Neural progenitor cell (in vitro differentiated cells): ENCODE data around the gene SH3BP5L.

Experiments
- CTCF ChIP-seq: fragments of 200-600 bp; sonication (generic); IDR thresholded peaks from 2 replicates; pipeline ENCODE4 v1.5.1; 2017; ENCODE audit warnings: antibody characterized with exemption, mild to moderate bottlenecking
- EZH2 ChIP-seq: fragments of 200-600 bp; sonication (generic); IDR thresholded peaks from 2 replicates; pipeline ENCODE4 v1.6.1; 2017; ENCODE audit warnings: antibody characterized with exemption, mild to moderate bottlenecking, moderate library complexity

GRCh38 chr1:248824701-248825100, 1.0 kb downstream of the SH3BP5L start:
- no peak for TF ChIP-seq CTCF
- no peak for TF ChIP-seq EZH2
